C4-2B (cell line): ENCODE results near the gene HS3ST6.
"Not testable (repeated sequence)": the region's sequence is repeated elsewhere in the genome, so short reads cannot be mapped to it uniquely, and the experiment has no call there.

Source experiments
- H3K27ac ChIP-seq: fragments of 450-650 bp; 2 replicates; pipeline ENCODE4 v1.5.1; 2017
- ZFX ChIP-seq: fragments of 450-650 bp; IDR thresholded peaks from 2 replicates; pipeline ENCODE4 v1.6.1; 2017
- TF ChIP-seq, protein P1 (sequence below): fragments of 450-650 bp; conservative IDR thresholded peaks from 2 replicates; pipeline ENCODE4 v1.5.1; 2017; ENCODE audit warnings: mild to moderate bottlenecking

The HS3ST6 gene

GRCh38 chr16:1895068-1895467 lies 23.1 kb downstream of the HS3ST6 start:
- no peak for TF ChIP-seq ZFX
- TF ChIP-seq, protein P1, sequence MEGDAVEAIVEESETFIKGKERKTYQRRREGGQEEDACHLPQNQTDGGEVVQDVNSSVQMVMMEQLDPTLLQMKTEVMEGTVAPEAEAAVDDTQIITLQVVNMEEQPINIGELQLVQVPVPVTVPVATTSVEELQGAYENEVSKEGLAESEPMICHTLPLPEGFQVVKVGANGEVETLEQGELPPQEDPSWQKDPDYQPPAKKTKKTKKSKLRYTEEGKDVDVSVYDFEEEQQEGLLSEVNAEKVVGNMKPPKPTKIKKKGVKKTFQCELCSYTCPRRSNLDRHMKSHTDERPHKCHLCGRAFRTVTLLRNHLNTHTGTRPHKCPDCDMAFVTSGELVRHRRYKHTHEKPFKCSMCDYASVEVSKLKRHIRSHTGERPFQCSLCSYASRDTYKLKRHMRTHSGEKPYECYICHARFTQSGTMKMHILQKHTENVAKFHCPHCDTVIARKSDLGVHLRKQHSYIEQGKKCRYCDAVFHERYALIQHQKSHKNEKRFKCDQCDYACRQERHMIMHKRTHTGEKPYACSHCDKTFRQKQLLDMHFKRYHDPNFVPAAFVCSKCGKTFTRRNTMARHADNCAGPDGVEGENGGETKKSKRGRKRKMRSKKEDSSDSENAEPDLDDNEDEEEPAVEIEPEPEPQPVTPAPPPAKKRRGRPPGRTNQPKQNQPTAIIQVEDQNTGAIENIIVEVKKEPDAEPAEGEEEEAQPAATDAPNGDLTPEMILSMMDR: no peak
- H3K27ac ChIP-seq: no peak overlapping the region

DNA sequence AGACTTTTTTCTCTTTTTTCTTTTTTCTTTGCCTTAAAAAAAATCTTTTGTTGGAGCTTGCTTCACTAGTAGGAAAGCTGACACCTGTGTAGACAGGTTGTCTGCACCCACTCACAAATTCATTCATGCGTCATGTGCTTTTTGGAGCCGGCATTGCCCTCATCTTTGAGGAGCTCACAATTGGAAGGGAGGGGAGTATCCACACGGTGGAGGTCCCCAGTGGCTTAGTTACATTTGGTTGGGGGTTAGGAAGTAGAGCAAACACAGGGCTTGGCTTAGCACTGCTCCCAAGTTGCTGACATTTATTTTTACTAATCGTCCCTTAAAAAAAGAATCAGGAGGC lies 27.5 kb downstream of the HS3ST6 start:
- no peak overlapping the region for H3K27ac ChIP-seq

DNA sequence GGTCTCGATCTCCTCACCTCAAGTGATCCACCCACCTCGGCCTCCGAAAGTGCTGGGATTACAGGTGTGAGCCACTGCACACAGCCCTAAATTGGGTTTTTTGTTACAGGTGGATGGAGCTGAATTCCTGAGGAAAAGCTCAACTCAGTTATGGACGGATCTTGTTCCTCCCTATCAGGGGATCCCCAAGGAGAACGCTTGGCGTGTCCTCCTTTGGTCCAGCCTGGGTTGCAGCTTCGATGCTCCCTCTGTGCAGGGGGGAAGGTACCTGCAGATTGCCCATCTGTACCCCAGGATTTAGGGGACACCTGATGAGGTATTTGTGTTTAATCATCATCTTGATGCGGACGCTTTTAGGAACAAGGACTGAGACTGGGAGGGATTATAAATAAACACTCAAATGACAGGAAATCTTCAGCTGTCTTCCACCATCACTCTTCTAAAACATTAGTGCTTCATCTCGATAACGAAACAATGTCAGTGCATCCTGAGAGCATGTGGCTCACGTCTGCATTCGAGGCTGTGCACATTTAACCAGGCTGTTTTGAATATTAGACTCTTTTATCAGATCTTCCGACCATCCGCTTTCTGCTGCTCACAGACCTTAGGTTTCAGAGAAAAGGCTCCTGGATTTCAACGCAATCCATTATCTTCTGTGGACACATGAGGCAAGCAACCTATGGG lies 28.0 kb downstream of the HS3ST6 start:
- TF ChIP-seq ZFX: no peak
- TF ChIP-seq, protein P1: no peak
- no peak overlapping the region for H3K27ac ChIP-seq

More for the DNA sequence above, 27.5 kb downstream of the HS3ST6 start:
- TF ChIP-seq, protein P1: no peak
- TF ChIP-seq ZFX: no peak

DNA sequence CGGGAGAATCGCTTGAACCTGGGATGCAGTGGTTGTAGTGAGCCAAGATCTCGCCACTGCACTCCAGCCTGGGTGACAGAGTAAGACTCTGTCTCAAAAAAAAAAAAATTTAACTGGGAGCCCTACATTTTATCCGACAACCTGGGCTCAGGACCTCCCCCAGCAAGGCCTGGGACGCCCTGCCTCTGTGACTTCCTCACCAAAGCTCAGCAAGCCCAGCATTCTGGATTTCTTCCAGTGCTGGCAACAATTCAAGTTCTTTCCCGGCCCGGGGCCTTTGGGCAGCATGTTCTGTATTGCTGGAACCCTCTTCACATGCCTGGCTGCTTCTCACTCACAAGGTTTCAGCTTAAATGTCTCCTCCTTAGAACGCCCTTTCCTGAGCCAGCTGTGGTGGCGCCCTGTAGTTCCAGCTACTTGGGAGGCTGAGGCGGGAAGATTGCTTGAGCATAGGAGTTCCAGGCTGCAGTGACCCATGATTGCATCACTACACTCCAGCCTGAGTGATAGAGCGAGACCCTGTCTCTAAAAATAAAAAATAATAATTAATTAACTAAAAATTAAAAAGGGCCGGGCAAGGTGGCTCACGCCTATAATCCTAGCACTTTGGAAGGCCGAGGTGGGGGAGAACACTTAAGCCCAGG lies 30.4 kb downstream of the HS3ST6 start:
- TF ChIP-seq ZFX: no peak
- TF ChIP-seq, protein P1: no peak
- H3K27ac ChIP-seq: no peak overlapping the region

DNA sequence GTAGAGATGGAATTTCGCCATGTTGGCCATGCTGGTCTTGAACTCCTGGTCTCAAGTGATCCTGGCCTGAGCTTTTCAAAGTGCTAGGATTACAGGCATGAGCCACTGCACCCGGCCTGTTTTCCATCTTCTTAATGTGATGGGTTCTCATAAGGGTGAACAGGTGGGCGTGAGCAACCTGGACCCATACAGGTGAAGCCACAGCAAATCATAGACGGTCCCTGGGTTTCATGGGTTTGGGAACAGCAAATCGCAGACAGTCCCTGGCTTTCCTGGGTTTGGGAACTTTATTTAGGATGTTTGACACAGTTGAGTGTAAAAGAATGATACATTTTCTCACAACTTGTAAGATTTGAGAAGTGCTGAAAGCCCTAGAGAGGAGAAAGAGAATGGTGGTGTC lies 33.3 kb downstream of the HS3ST6 start:
- TF ChIP-seq, protein P1: no peak
- no peak for TF ChIP-seq ZFX

GRCh38 chr16:1884155-1884760 lies 34.0 kb downstream of the HS3ST6 start:
- TF ChIP-seq ZFX: no peak
- TF ChIP-seq, protein P1: no peak; the same call in 1 of the 2 replicates
- H3K27ac ChIP-seq: no peak overlapping the region

More for the DNA sequence above, 33.3 kb downstream of the HS3ST6 start:
- no peak overlapping the region for H3K27ac ChIP-seq

- not testable (repeated sequence) for H3K27ac ChIP-seq
Observed at GRCh38 chr16:1881172-1881571, 37.0 kb downstream of the HS3ST6 start.
